ENCODE measurements around the gene CCNI2.

Gene CCNI2

GRCh38 chr5:132750471-132751230 lies 3.4 kb downstream of the CCNI2 start:
- no peak for DNase-seq (ENCODE audit: low read depth)

GRCh38 chr5:132751444-132751843 lies 4.2 kb downstream of the CCNI2 start:
- no peak for DNase-seq (ENCODE audit: low read depth)

- DNase-seq (ENCODE audit: low read depth) = no peak
These were observed 4.8 kb downstream of the CCNI2 start for GRCh38 chr5:132751971-132752580.

- DNase-seq (ENCODE audit: low read depth) = no peak
These were observed 5.4 kb downstream of the CCNI2 start for GRCh38 chr5:132752581-132753125.

- no peak for DNase-seq (ENCODE audit: low read depth)
These were observed 6.1 kb downstream of the CCNI2 start for GRCh38 chr5:132753135-132753987.

- DNase-seq (ENCODE audit: low read depth) = no peak
These were observed 6.9 kb downstream of the CCNI2 start for GRCh38 chr5:132754111-132754510.

DNA sequence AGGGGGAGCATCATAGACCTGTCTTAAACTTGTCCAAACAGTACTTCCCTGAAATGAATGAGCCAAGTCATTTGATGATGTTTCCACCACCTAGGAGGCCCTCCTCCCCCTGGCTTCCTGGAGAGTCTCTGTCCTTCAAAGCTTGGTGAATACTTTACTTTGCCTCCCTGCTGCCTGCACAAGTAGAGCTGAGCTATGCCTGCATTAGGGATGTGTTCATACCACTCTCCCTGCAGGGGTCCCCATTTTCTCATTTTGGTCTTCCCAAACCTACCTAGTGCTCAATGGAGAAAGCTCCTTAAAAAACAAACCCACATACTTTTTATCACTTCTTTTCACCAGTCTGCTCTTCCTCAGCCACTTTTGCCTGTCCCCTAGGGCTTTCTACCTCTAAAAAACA lies 7.7 kb downstream of the CCNI2 start:
- no peak for DNase-seq (ENCODE audit: low read depth)

DNA sequence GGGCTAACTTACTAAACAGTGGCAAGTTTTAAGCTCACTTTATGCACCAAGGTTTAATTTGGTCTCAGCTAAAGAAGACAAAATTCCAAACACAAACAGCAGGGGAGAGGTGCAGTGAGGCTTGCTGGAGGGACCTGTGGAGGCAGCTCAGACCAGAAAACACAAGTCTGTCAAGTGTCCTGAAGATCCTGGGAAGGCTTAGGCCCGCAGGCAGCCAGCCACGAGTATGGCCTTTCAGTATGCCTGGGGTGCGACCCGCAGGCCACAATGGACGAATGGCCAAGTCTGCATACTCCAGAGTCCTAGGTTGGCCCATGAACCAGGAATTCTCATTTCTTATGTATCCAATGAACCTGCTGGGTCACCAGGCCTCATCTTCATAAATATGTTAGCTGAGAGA lies 9.3 kb downstream of the CCNI2 start:
- no peak for DNase-seq (ENCODE audit: low read depth)

- DNase-seq (ENCODE audit: low read depth) = no peak
These were observed 11.2 kb downstream of the CCNI2 start for GRCh38 chr5:132758451-132758850.

DNA sequence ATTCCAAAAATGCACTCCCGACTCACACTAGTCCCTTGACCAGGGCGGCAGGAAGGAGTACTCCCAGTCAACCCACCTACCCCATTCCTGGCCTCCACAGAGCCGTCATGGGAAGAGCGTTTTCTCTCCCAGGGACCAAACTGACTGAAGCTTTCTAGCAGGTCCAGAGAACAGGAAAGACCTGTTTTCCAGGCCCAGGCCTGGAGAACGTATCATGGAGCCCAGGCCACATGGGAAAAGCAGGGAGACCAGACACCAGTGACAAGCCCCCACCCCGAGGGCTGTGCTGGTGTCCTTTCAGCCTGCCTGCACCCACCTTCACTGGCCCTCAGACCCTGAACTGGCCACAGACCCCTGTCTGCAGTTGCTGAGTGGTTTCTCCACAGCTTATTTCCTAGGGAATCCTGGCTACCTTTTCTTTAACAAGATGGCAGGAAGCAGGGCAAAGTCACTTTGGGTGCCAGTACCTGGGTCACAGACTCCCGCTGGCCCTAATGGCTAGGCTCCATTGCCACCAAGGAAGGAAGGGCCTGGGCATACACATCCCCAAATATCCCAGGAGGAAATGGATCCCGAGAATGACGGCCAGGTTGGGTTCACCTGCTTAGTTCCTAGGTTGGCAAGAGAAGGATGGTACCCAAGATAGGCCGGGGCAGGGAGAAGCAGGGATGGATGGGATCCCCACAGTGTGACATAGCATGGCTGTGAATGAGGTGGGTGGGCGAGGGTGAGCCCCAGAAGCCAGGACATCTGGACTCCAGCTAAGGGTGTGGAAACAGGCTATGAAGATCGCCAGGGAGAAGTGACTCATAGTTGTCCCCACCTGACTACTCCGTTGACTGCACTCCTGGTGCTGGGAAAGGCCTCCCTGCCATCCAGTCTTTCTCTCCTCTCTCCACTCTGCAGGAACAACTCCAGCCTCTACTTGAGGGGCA lies 12.2 kb downstream of the CCNI2 start:
- DNase-seq (ENCODE audit: low read depth) = no peak

GRCh38 chr5:132760049-132760420 lies 12.8 kb downstream of the CCNI2 start:
- DNase-seq (ENCODE audit: low read depth) = no peak

GRCh38 chr5:132760601-132761317 lies 13.5 kb downstream of the CCNI2 start:
- DNase-seq (ENCODE audit: low read depth) = no peak

- DNase-seq (ENCODE audit: low read depth) = no peak
These were observed 14.4 kb downstream of the CCNI2 start for GRCh38 chr5:132761321-132762240.

GRCh38 chr5:132762246-132763000 lies 15.2 kb downstream of the CCNI2 start:
- DNase-seq (ENCODE audit: low read depth) = no peak

DNA sequence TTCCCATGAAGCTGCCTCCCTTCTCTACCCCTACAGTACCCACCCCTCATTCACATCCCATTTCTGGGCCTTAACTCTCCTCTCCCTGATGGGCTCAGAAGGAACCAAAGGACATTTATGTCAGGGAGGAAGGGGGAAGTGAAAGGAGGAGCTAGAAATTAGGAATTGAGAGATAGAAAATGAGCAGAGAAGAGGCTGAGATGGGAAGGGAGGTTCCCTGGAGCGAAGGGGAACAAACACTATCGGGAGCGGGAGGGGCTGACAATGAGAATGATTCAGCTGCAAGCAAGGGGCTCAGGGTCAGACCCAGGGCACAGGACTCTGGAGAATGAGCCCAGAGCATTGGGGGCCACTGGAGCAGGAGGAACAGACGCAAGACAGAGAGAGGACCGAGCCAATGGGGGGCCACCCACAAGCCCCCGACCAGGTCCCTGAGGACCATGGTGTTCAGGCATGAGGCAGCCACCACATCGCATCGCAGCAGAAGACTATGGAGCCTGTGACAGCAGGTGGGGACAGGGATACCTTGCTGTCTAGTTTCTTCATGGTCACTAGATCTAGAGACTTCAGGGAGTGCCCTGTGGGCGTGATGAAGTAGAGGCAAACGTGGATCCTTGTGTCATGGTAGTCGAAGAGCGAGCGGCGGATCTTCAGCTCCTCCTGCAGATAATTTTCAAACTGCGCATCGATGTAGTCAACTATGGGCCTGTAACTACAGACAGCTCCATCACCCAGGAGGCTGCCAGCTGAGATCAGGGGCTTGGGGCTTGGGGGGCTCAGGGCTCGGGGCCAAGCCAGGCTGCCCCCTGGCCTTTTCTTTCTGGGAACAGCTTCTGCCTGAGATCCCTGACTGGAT lies 16.2 kb downstream of the CCNI2 start:
- no peak for DNase-seq (ENCODE audit: low read depth)

GRCh38 chr5:132764051-132764450 lies 16.8 kb downstream of the CCNI2 start:
- DNase-seq (ENCODE audit: low read depth) = no peak

- DNase-seq (ENCODE audit: low read depth) = no peak
These were observed 17.5 kb downstream of the CCNI2 start for GRCh38 chr5:132764671-132765238.

Measured in T follicular helper cell (primary cell).